Activated naive CD8-positive, alpha-beta T cell treated with anti-CD3 and anti-CD28 coated beads, Interleukin-2, amount 50 U/mL, for 24 hours (primary cell): Measurements from ENCODE around the gene TCF7L2.

Experiments used
- ATAC-seq: fragments of 150-1000 bp; cut with Tn5 transposase; one replicate; pipeline ENCODE4 v1.10.0; 2021
- DNase-seq: peaks from one replicate; pipeline ENCODE4 v3.0.0; 2021
- H3K27ac Mint-ChIP-seq: one replicate; pipeline ENCODE4 v1.8.0; 2021; ENCODE audit warnings: mild to moderate bottlenecking, mixed read lengths
- H3K27me3 Mint-ChIP-seq: one replicate; pipeline ENCODE4 v1.8.0; 2021; ENCODE audit warnings: mixed read lengths
- H3K36me3 Mint-ChIP-seq: one replicate; pipeline ENCODE4 v1.8.0; 2021; ENCODE audit warnings: low read depth, mixed read lengths
- H3K4me1 Mint-ChIP-seq: one replicate; pipeline ENCODE4 v1.8.0; 2021; ENCODE audit warnings: mixed read lengths
- H3K4me3 Mint-ChIP-seq: one replicate; pipeline ENCODE4 v1.8.0; 2021; ENCODE audit warnings: mild to moderate bottlenecking, moderate library complexity, mixed read lengths
- H3K9me3 Mint-ChIP-seq: one replicate; pipeline ENCODE4 v1.8.0; 2021; ENCODE audit warnings: mixed read lengths

The TCF7L2 gene

GRCh38 chr10:113165673-113166072, 215.6 kb downstream of the TCF7L2 start:
- Mint-ChIP-seq H3K4me1 (peaks cover 10% of the 10 kb centered on the region), H3K27me3 (no peaks in the 10 kb centered on the region), H3K27ac (no peak overlapping the region)

GRCh38 chr10:113167702-113168101, 217.7 kb downstream of the TCF7L2 start:
- ATAC-seq (no peak), DNase-seq (no peak)
- no peaks in the 10 kb centered on the region for H3K9me3 Mint-ChIP-seq
- H3K36me3 Mint-ChIP-seq, result no peaks in the 10 kb centered on the region
- no peaks in the 10 kb centered on the region for H3K27me3 Mint-ChIP-seq
- no peak overlapping the region for H3K4me3 Mint-ChIP-seq
- peaks cover 10% of the 10 kb centered on the region for H3K4me1 Mint-ChIP-seq
- no peak overlapping the region for H3K27ac Mint-ChIP-seq

More at GRCh38 chr10:113165673-113166072, 215.6 kb downstream of the TCF7L2 start:
- no peaks in the 10 kb centered on the region for H3K9me3 Mint-ChIP-seq
- H3K4me3 Mint-ChIP-seq, result no peak overlapping the region
- ATAC-seq (no peak), DNase-seq (no peak)
- H3K36me3 Mint-ChIP-seq, result no peaks in the 10 kb centered on the region

GRCh38 chr10:113168584-113168983, 218.5 kb downstream of the TCF7L2 start:
- DNase-seq (no peak), ATAC-seq (no peak)
- Mint-ChIP-seq H3K36me3 (no peaks in the 10 kb centered on the region), H3K27ac (no peak overlapping the region), H3K9me3 (no peaks in the 10 kb centered on the region), H3K4me3 (no peak overlapping the region), H3K27me3 (no peaks in the 10 kb centered on the region), H3K4me1 (peaks cover 10% of the 10 kb centered on the region)

GRCh38 chr10:113169111-113169510, 219.1 kb downstream of the TCF7L2 start:
- ATAC-seq (no peak), DNase-seq (no peak)
- Mint-ChIP-seq H3K4me1 (peaks cover 10% of the 10 kb centered on the region), H3K27ac (no peak overlapping the region), H3K4me3 (no peak overlapping the region), H3K9me3 (no peaks in the 10 kb centered on the region), H3K36me3 (no peaks in the 10 kb centered on the region), H3K27me3 (no peaks in the 10 kb centered on the region)

GRCh38 chr10:113169853-113170460, 219.9 kb downstream of the TCF7L2 start:
- DNase-seq (no peak), ATAC-seq (peak; percentile 69)
- Mint-ChIP-seq H3K4me3 (no peak overlapping the region), H3K4me1 (peaks cover 10% of the 10 kb centered on the region), H3K36me3 (no peaks in the 10 kb centered on the region), H3K9me3 (no peaks in the 10 kb centered on the region), H3K27ac (no peak overlapping the region), H3K27me3 (no peaks in the 10 kb centered on the region)

GRCh38 chr10:113171662-113172061, 221.6 kb downstream of the TCF7L2 start:
- Mint-ChIP-seq H3K27me3 (no peaks in the 10 kb centered on the region), H3K36me3 (no peaks in the 10 kb centered on the region), H3K27ac (no peak overlapping the region), H3K4me1 (peaks cover 10% of the 10 kb centered on the region), H3K9me3 (no peaks in the 10 kb centered on the region), H3K4me3 (no peak overlapping the region)
- ATAC-seq, result no peak
- DNase-seq, result no peak

GRCh38 chr10:113175176-113175575, 225.1 kb downstream of the TCF7L2 start:
- no peaks in the 10 kb centered on the region for H3K36me3 Mint-ChIP-seq
- no peak for ATAC-seq

GRCh38 chr10:113175756-113176651, 226.0 kb downstream of the TCF7L2 start:
- Mint-ChIP-seq H3K27ac (no peak overlapping the region), H3K4me3 (no peak overlapping the region), H3K36me3 (no peaks in the 10 kb centered on the region), H3K4me1 (no peaks in the 10 kb centered on the region), H3K27me3 (no peaks in the 10 kb centered on the region), H3K9me3 (no peaks in the 10 kb centered on the region)
- no peak for DNase-seq
- ATAC-seq, result no peak

More at GRCh38 chr10:113175176-113175575, 225.1 kb downstream of the TCF7L2 start:
- H3K4me1 Mint-ChIP-seq, result peaks cover 3% of the 10 kb centered on the region
- DNase-seq, result no peak
- no peak overlapping the region for H3K27ac Mint-ChIP-seq
- H3K27me3 Mint-ChIP-seq, result no peaks in the 10 kb centered on the region
- H3K9me3 Mint-ChIP-seq, result no peaks in the 10 kb centered on the region
- no peak overlapping the region for H3K4me3 Mint-ChIP-seq

- Mint-ChIP-seq H3K27ac (no peak overlapping the region), H3K4me3 (no peak overlapping the region), H3K36me3 (no peaks in the 10 kb centered on the region), H3K4me1 (no peaks in the 10 kb centered on the region), H3K9me3 (no peaks in the 10 kb centered on the region), H3K27me3 (no peaks in the 10 kb centered on the region)
- no peak for DNase-seq
- no peak for ATAC-seq
Measured at GRCh38 chr10:113176652-113177155, 226.7 kb downstream of the TCF7L2 start.

- H3K27me3 Mint-ChIP-seq, result no peaks in the 10 kb centered on the region
- no peaks in the 10 kb centered on the region for H3K4me1 Mint-ChIP-seq
- no peak overlapping the region for H3K27ac Mint-ChIP-seq
- H3K9me3 Mint-ChIP-seq, result no peaks in the 10 kb centered on the region
- ATAC-seq (no peak), DNase-seq (no peak)
- H3K36me3 Mint-ChIP-seq, result no peaks in the 10 kb centered on the region
- H3K4me3 Mint-ChIP-seq, result no peak overlapping the region
Measured at GRCh38 chr10:113177156-113177935, 227.3 kb downstream of the TCF7L2 start.

- H3K4me1 Mint-ChIP-seq, result no peaks in the 10 kb centered on the region
- DNase-seq, result no peak
- H3K36me3 Mint-ChIP-seq, result no peaks in the 10 kb centered on the region
- no peaks in the 10 kb centered on the region for H3K27me3 Mint-ChIP-seq
- H3K9me3 Mint-ChIP-seq, result no peaks in the 10 kb centered on the region
- no peak overlapping the region for H3K27ac Mint-ChIP-seq
- ATAC-seq, result no peak
- H3K4me3 Mint-ChIP-seq, result no peak overlapping the region
Measured at GRCh38 chr10:113177936-113178335, 227.9 kb downstream of the TCF7L2 start.

- Mint-ChIP-seq H3K27me3 (no peaks in the 10 kb centered on the region), H3K4me3 (no peak overlapping the region), H3K4me1 (no peaks in the 10 kb centered on the region), H3K27ac (no peak overlapping the region), H3K9me3 (no peaks in the 10 kb centered on the region), H3K36me3 (no peaks in the 10 kb centered on the region)
- ATAC-seq (no peak), DNase-seq (no peak)
Measured at GRCh38 chr10:113178771-113179170, 228.7 kb downstream of the TCF7L2 start.

GRCh38 chr10:113179265-113179664, 229.2 kb downstream of the TCF7L2 start:
- DNase-seq, result no peak
- Mint-ChIP-seq H3K9me3 (no peaks in the 10 kb centered on the region), H3K4me1 (no peaks in the 10 kb centered on the region), H3K36me3 (no peaks in the 10 kb centered on the region), H3K27ac (no peak overlapping the region), H3K27me3 (no peaks in the 10 kb centered on the region), H3K4me3 (no peak overlapping the region)
- ATAC-seq, result no peak

- no peak overlapping the region for H3K4me3 Mint-ChIP-seq
- H3K4me1 Mint-ChIP-seq, result no peaks in the 10 kb centered on the region
- H3K27ac Mint-ChIP-seq, result no peak overlapping the region
- no peaks in the 10 kb centered on the region for H3K9me3 Mint-ChIP-seq
- DNase-seq, result no peak
- no peaks in the 10 kb centered on the region for H3K36me3 Mint-ChIP-seq
- no peak for ATAC-seq
- no peaks in the 10 kb centered on the region for H3K27me3 Mint-ChIP-seq
Measured at GRCh38 chr10:113179966-113180365, 229.9 kb downstream of the TCF7L2 start.
